GM19452 (cell line): ENCODE measurements around the gene MOCOS.
A peak's percentile ranks its signal among the peaks of the same experiment; 100 is the strongest.

Experiments used
- ATAC-seq: cut with Tn5 transposase; IDR thresholded peaks from one replicate; pipeline ENCODE4 v1.9.1; 2021; ENCODE audit not compliant: unreplicated experiment

Gene MOCOS

GRCh38 chr18:36262971-36263370, 75.7 kb downstream of the MOCOS start:
- ATAC-seq = no peak

- no peak for ATAC-seq
Observed at GRCh38 chr18:36264283-36264682, 77.0 kb downstream of the MOCOS start.

GRCh38 chr18:36265015-36265414, 77.7 kb downstream of the MOCOS start:
- no peak for ATAC-seq

- no peak for ATAC-seq
Observed at GRCh38 chr18:36269157-36269556, 81.9 kb downstream of the MOCOS start.

GRCh38 chr18:36271153-36271552, 83.9 kb downstream of the MOCOS start:
- ATAC-seq = no peak

GRCh38 chr18:36273347-36273746, 86.0 kb downstream of the MOCOS start:
- no peak for ATAC-seq

- ATAC-seq = no peak
Observed at GRCh38 chr18:36274083-36274715, 86.9 kb downstream of the MOCOS start.

- ATAC-seq = no peak
Observed at GRCh38 chr18:36275561-36275960, 88.3 kb downstream of the MOCOS start.

GRCh38 chr18:36279001-36279400, 91.7 kb downstream of the MOCOS start:
- no peak for ATAC-seq

GRCh38 chr18:36281936-36282335, 94.6 kb downstream of the MOCOS start:
- no peak for ATAC-seq

- ATAC-seq = no peak
Observed at GRCh38 chr18:36283448-36283847, 96.2 kb downstream of the MOCOS start.

- ATAC-seq = no peak
Observed at GRCh38 chr18:36284268-36284667, 97.0 kb downstream of the MOCOS start.

- ATAC-seq = no peak
Observed at GRCh38 chr18:36284671-36285295, 97.5 kb downstream of the MOCOS start.

- no peak for ATAC-seq
Observed at GRCh38 chr18:36287653-36288052, 100.4 kb downstream of the MOCOS start.

GRCh38 chr18:36288689-36289088, 101.4 kb downstream of the MOCOS start:
- no peak for ATAC-seq

- no peak for ATAC-seq
Observed at GRCh38 chr18:36294031-36294430, 106.7 kb downstream of the MOCOS start.

- ATAC-seq = no peak
Observed at GRCh38 chr18:36295214-36295613, 107.9 kb downstream of the MOCOS start.

GRCh38 chr18:36295880-36296301, 108.6 kb downstream of the MOCOS start:
- no peak for ATAC-seq

- ATAC-seq = peak; percentile 19
Observed at GRCh38 chr18:36296650-36297416, 109.5 kb downstream of the MOCOS start.

- ATAC-seq = peak; percentile 49
Observed at GRCh38 chr18:36297417-36298125, 110.3 kb downstream of the MOCOS start, which contains the start of gene FHOD3. Gene FHOD3 (plus strand): TSS chr18:36297713. CDS start chr18:36297836, 123 bp downstream.

GRCh38 chr18:36298126-36298741, 110.9 kb downstream of the MOCOS start:
- peak; percentile 22 for ATAC-seq
